SW 1271 (cell line): ENCODE results near the gene CDH12.
A peak's percentile ranks its signal among the peaks of the same experiment; 100 is the strongest.

Experiments used
- DNase-seq, 2 experiments: peaks; one replicate each; lab custom pipeline; 2025; lab: John Stamatoyannopoulos, UW

CDH12 gene

DNA sequence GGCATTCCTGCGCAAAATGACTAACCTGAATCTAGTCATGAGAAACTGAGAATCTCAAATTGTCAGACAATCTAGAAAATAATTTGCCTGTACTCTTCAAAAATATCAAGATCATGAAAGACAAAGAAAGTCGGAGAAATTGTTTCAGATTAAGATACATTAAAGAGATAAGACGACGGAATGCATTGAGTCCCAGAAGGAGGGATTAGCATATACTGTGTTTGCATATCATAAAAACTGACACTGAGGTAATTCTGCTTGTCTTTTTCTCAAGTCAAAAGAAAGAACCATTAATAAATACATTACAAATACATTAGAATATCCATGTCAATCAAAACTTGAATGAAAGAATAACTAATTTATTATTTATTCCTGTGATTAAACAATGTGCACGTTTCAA lies 88.4 kb downstream of the CDH12 start:
- DNase-seq, result no peak

DNA sequence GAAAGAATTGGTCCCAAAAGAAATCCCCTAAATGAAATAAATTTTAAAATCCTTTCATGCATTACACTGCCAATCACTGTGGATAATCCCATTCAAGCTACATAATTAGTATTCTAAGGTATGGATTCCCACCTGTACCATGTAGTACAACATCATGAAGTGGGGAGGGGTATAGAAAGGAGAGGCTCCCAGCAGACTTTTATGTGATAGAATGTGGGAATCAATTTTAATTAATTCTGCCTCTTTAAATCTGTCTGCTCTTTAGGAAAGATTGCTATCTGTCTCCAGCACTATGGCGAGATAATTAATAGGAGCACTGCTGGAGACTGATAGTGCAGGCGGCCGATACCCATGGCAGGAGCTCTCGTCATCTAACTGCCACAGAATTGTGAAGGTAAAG lies 95.4 kb downstream of the CDH12 start:
- DNase-seq, result no peak

DNA sequence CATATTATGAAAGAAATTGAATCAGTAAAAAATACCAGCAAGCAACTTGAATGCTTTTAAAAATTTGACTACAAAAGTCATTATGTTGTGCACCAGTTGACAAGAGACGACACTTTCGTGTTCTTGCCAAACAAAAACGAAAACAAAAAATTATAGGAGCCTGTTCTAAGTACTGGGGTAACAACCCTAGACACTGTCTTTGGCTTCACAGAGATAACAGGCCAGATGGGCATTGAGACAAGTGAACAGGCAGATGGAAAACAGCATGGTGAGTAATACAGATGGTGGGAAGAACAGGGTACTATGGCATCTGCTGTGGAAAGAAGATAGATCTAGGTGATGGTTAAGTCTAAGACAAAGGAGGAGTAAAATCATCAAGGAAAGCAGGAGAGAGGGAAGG lies 99.0 kb downstream of the CDH12 start:
- no peak for DNase-seq

DNA sequence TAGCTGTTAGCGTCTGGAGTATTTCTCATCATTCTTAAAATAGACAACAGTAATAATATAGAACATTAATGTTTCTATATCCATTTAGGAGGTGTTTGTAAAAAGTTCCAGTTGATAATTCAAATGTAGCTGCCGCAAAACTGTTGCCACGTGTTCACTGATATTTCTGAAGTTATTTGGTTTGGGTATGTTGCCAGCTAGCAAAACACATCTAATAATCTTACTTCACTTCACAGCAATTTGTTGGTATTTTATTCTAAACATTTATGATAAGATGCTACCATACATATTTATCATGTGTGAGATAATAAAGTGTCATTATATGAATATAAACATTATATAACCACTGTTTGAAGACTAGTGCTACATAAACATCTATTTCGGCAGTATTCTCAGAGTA lies 101.6 kb downstream of the CDH12 start:
- DNase-seq, result no peak

DNA sequence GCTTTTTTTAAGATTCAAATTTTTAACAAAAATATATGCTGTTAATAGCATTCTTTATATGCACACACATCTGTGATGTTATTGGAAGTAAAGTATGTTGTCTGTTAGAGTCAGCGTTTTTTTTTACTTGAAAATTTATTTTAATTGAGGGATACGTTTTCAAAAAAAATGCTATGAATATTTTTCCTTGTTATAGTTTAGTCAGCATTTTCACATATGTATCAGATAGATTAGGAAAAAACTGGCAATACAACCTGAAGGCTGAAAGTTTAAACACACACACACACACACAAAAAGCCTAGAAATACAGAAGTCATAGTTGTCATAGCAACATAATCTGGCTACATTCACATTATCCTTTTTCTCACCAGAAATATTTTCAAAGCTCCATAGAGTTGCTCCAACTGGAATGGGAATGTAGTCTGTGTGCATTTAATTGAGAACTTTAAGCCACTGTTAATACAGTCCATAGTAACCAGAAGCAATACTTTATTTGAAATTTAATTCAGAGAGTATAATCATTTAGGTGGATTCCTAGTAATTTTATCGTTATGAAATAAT lies 116.6 kb downstream of the CDH12 start:
- no peak for DNase-seq

GRCh38 chr5:22734907-22735306 lies 118.2 kb downstream of the CDH12 start:
- DNase-seq, result no peak

GRCh38 chr5:22728610-22729009 lies 124.5 kb downstream of the CDH12 start:
- no peak for DNase-seq

GRCh38 chr5:22722491-22722890 lies 130.7 kb downstream of the CDH12 start:
- DNase-seq, result no peak

GRCh38 chr5:22722056-22722455 lies 131.1 kb downstream of the CDH12 start:
- no peak for DNase-seq

GRCh38 chr5:22719842-22720241 lies 133.3 kb downstream of the CDH12 start:
- no peak for DNase-seq

DNA sequence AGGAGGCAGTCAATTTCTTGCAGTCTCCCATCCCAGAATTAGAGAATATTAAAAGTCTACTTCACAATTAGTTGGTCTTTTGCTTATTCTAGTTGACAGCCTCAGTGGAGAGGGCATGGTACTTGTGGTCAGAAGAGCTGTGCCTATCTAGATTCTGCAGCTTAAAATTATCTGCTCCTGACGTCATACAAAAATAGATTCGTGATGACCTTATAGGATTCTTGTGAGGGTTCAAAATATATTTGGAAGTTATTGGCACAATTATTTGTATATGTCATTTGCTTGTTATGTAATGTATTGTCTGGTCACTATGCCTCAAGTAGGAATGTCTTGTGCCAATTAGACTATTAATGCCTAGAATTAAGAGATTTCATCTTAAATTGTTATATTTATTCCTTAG lies 142.5 kb downstream of the CDH12 start:
- DNase-seq, result no peak

GRCh38 chr5:22709743-22710142 lies 143.4 kb downstream of the CDH12 start:
- DNase-seq, result no peak

DNA sequence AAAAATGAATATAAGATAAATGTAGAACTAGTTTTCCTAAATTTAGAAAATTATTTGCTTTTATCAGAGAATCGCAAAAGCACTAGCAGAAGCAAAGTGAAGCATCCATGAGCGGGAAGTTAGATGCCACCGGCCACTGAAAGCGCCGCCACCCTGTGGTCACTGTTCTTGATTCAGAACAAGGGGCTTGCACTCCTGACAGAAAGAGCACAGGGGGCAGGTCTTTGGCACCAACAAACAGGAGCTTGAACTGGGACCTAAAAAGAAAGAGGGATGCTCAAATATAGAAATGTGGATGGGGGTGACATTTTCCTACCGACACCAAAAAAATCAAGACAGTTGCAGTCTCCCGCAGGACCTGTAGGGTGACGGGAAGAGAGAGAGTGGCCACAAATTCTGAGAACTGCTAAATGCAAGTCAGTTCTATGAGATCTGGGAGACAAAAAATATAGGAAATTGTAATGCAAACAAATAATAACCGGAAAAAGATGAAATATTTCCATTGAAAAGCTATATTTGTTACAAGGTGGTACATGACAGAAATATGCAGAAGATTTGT lies 144.3 kb downstream of the CDH12 start:
- DNase-seq, result no peak

DNA sequence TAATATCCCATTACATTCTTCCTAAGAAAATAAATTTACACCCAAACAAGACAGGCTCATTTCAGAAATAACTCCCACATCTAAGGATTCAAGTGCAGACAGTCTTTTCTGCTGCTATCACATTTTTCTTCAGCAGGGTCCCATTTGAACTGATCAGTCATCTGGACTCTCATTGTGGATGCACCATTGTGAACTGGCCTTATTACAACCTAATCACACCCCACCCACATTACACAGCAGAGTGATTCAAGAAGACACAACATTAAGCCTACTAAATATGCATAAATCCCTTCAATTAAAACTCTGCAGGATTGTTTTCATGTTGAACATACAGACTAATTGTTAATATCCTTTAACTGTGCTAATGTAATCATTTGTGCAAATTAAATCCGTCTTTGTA lies 146.2 kb downstream of the CDH12 start:
- DNase-seq, result no peak

- DNase-seq, result peak in 1 of 2 experiments; percentile 2
Measured at GRCh38 chr5:22699319-22699718, 153.8 kb downstream of the CDH12 start.

- no peak for DNase-seq
Measured at GRCh38 chr5:22693121-22693520, 160.0 kb downstream of the CDH12 start.

- DNase-seq, result no peak
Measured at GRCh38 chr5:22683050-22683449, 170.1 kb downstream of the CDH12 start.

DNA sequence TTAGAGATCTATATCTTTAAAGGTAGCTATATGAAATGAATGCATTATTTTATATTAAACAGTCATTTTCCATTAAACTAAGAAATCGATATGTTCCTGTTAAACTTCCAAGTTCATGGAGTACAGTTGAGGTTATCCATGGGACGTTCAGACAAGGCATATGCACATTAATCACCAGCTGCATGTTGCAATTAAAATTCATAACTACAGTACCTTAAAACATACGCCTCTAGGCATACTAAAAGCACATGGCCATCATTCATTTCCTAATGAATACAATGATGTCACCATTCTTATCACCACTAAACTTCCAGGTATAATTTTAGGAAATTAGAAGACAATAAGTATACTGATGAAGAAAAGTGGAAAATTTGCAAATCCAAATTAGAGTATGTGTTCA lies 174.3 kb downstream of the CDH12 start:
- no peak for DNase-seq

- DNase-seq, result no peak
Measured at GRCh38 chr5:22673131-22673530, 180.0 kb downstream of the CDH12 start.

GRCh38 chr5:22669345-22669744 lies 183.8 kb downstream of the CDH12 start:
- no peak for DNase-seq

DNA sequence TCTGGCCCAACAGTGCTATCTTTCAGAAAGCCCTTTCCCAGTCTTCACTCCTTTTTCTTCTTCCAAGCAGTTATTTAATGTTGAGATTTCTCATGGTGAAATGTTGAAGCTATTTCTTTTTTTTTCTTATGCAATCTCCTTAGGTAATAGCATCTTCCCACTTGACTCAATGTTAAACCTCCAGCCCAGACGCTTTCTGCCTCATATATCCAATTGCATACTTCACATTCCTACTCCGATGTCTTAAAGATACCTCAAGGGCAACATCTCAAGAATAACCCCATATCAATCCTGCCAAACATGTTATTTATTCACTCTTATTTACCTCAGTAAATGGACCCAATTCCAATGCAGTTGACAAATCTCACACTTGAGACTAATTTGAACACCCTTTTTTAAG lies 187.3 kb downstream of the CDH12 start:
- no peak for DNase-seq

DNA sequence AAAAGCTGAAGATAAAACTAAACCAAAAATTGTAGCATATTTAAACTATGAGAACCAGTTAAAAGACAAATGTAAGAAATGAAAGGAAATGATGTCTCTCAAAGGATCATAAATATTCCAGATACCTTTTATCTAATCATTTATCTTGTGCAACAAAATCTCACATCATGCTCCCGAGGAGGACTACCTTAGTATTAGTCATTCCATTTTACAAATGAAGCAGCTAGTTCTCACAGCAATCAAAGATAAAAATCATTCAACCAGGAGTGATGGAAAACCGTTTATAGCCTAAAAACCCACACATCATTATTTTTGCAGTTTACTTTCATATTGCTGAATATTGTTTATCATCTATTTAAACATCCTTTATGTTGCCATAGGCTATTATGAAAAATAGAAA lies 190.0 kb downstream of the CDH12 start:
- no peak for DNase-seq

- DNase-seq, result no peak
Measured at GRCh38 chr5:22662391-22662790, 190.8 kb downstream of the CDH12 start.

- DNase-seq, result no peak
Measured at GRCh38 chr5:22651355-22651754, 201.8 kb downstream of the CDH12 start.

DNA sequence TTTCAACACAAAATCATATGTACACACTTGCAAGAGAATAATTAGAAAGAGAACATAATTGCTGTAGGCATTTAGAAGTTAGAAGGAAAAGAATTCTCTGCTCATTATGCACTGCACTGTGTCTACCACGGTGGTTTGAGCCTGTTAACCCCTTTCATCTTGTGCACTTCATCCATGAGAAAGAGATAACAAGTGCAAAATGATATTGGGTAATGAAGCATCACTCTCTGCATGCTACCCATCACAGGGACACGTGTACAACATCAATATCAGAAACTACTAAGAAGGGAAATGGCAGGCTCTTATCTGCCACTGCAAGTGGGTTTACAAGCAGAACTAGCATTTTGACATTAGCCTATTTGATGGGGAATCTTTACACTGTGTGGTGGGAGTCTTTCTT lies 202.6 kb downstream of the CDH12 start:
- no peak for DNase-seq
